NCI-H226 (cell line): Measurements from ENCODE around the gene TOB1.

ENCODE experiments used
- DNase-seq: peaks from one replicate; pipeline ENCODE4 v3.0.0-alpha.2; 2015

The TOB1 gene

GRCh38 chr17:50844117-50844700 is 21.9 kb downstream of the TOB1 start:
- DNase-seq = no peak

- no peak for DNase-seq
These were observed 22.8 kb downstream of the TOB1 start for GRCh38 chr17:50843150-50843905.

GRCh38 chr17:50842506-50843149 is 23.5 kb downstream of the TOB1 start:
- no peak for DNase-seq

- peak; percentile 54 for DNase-seq
These were observed 24.2 kb downstream of the TOB1 start for GRCh38 chr17:50841949-50842354.

- DNase-seq = no peak
These were observed 24.7 kb downstream of the TOB1 start for GRCh38 chr17:50841277-50841948.

- DNase-seq = no peak
These were observed 25.8 kb downstream of the TOB1 start for GRCh38 chr17:50840311-50840851.

GRCh38 chr17:50839591-50840310 is 26.4 kb downstream of the TOB1 start:
- DNase-seq = no peak

- DNase-seq = no peak
These were observed 27.9 kb downstream of the TOB1 start for GRCh38 chr17:50837980-50838954.

GRCh38 chr17:50837286-50837979 is 28.7 kb downstream of the TOB1 start:
- DNase-seq = no peak

GRCh38 chr17:50836826-50837225 is 29.3 kb downstream of the TOB1 start:
- no peak for DNase-seq

- DNase-seq = no peak
These were observed 30.6 kb downstream of the TOB1 start, which contains the start of gene WFIKKN2 for GRCh38 chr17:50835301-50836234. Gene WFIKKN2, plus strand, starts transcription at chr17:50835586. Its CDS starts 352 bp downstream, at chr17:50835938.

- DNase-seq = no peak
These were observed 31.5 kb downstream of the TOB1 start for GRCh38 chr17:50834429-50835300.

- DNase-seq = no peak
These were observed 32.4 kb downstream of the TOB1 start for GRCh38 chr17:50833510-50834428.

- no peak for DNase-seq
These were observed 33.2 kb downstream of the TOB1 start for GRCh38 chr17:50832864-50833381.

GRCh38 chr17:50832267-50832863 is 33.8 kb downstream of the TOB1 start:
- DNase-seq = no peak

- no peak for DNase-seq
These were observed 34.7 kb downstream of the TOB1 start for GRCh38 chr17:50831471-50831928.
